Measurements from ENCODE around the gene CHTF8.

CHTF8 gene

DNA sequence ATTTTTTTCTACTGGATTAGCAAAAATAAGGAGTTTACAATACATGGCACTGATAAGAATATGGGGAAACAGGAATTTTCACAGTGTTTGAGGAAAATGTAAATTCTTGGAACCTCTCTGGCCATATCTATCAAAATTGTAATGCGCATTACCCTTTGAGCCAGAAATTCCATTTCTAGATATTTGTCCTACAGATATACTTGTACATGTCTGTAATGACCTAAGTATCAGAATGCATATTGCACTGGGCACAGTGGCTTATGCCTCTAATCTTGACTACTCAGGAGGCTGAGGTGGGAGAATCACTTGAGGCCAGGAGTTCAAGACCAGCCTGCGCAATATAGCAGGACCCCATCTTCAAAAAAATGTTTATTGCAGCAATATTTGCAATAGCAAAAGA is 52.7 kb downstream of the CHTF8 start:
- no peak for DNase-seq (ENCODE audit: low read depth)
- no peak overlapping the region for H3K4me3 ChIP-seq (ENCODE audit: low read length)
- TF ChIP-seq, protein P1, sequence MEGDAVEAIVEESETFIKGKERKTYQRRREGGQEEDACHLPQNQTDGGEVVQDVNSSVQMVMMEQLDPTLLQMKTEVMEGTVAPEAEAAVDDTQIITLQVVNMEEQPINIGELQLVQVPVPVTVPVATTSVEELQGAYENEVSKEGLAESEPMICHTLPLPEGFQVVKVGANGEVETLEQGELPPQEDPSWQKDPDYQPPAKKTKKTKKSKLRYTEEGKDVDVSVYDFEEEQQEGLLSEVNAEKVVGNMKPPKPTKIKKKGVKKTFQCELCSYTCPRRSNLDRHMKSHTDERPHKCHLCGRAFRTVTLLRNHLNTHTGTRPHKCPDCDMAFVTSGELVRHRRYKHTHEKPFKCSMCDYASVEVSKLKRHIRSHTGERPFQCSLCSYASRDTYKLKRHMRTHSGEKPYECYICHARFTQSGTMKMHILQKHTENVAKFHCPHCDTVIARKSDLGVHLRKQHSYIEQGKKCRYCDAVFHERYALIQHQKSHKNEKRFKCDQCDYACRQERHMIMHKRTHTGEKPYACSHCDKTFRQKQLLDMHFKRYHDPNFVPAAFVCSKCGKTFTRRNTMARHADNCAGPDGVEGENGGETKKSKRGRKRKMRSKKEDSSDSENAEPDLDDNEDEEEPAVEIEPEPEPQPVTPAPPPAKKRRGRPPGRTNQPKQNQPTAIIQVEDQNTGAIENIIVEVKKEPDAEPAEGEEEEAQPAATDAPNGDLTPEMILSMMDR (conservative IDR thresholded peaks at IDR 0.05; ENCODE audit: low read depth, low read length): no peak

DNA sequence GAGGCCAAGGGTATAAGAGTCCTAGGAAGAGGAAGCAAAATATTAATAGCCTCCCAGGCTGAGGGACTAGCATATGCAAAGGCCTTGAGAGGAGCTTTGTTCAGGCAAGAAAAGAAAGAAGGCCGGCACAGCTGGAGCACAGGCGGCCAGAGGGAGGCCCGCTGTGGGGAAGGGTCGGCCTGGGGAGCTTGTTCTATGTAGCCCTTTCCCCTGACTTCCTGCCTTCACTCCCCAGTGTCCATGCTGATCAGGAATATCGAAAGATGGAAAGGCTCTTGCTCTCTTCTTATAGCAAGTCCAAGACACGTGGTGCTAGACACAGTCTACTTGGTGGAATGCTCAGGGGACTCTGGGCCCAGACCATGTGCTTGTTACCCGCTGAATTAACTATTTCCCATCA is 54.3 kb downstream of the CHTF8 start:
- no peak overlapping the region for H3K4me3 ChIP-seq (ENCODE audit: low read length)
- TF ChIP-seq, protein P1 (conservative IDR thresholded peaks at IDR 0.05; ENCODE audit: low read depth, low read length): no peak
- no peak for DNase-seq (ENCODE audit: low read depth)

DNA sequence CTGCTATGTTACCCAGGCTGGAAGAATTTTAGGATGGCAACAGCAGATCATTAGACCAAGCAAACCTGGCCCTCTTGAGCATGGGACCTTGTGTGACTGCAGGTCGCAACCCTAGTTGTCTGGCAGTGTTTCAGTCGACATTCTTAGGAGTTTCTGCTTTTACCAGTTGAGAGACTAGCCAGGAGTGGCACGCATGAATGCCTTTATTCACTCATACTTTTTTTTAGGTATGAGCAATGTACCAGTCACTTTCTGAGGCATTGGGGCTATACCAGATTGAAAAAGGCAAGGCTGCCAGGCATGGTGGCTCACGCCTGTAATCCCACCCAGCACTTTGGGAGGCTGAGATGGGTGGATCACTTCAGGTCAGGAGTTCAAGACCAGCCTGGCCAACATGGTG is 55.1 kb downstream of the CHTF8 start:
- DNase-seq (ENCODE audit: low read depth): peak; percentile 86
- no peak overlapping the region for H3K4me3 ChIP-seq (ENCODE audit: low read length)
- TF ChIP-seq, protein P1 (conservative IDR thresholded peaks at IDR 0.05; ENCODE audit: low read depth, low read length): no peak

DNA sequence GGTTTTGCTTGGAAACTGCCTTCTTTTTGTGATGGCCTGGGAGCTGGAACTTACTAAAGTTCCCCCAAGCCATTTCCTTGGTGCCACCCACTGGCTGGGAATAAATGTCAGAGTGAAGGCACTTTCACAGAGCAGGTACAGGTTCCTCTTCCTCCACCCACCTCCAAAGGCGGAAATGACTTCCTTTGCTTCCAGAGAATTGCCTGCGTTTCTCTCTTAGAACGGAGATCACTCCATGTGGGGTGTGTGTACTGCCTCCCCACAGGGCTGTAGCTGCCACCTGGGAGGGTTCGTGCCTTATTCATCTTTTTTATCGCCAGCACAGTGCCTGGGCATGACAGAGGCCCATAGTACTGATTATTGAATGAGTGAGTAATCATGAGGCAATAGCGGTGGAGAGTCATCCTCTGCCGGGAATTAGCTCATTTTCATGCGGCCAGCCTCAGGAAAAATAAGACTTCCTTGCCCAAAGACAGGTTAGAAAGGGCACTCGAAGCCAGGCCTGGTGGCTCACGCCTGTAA is 59.1 kb downstream of the CHTF8 start:
- TF ChIP-seq, protein P1 (conservative IDR thresholded peaks at IDR 0.05; ENCODE audit: low read depth, low read length): no peak
- no peak overlapping the region for H3K4me3 ChIP-seq (ENCODE audit: low read length)
- peak; percentile 39 for DNase-seq (ENCODE audit: low read depth)

DNA sequence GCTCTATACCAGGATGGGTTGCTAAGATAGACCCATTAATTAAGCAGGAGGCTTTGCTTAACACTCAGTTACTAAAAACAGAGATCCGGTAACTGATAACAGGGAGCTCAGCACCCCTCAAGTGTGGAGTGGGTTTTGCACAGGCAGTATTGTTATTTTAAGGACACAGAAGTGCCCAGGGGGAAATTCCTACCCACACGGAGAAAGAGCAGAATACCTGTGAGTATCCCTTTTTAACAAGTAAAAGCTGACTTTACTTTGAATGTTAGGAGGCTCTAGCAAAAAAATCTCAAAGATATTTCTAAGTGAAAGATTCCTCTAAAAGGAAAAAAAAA is 59.8 kb downstream of the CHTF8 start:
- TF ChIP-seq, protein P1 (conservative IDR thresholded peaks at IDR 0.05; ENCODE audit: low read depth, low read length): no peak
- no peak overlapping the region for H3K4me3 ChIP-seq (ENCODE audit: low read length)
- no peak for DNase-seq (ENCODE audit: low read depth)

DNA sequence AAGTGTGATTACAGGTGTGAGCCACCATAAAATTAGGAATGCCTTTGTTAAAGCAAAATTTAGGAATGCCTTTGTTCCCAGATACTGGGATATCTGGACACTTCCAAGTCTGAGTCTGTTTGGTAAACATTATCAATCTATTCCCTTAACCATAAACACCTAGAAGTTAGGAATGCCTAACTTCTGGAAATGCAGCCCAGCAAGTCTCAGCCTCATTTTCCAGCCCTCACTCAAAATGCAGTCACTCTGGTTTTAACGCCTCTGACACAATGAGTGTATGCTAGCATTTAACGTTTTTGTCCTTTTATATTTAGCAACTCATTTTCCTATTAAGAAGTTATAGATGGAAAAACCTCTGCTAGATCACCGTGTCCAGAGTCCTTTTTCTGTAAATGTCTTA is 61.4 kb downstream of the CHTF8 start:
- TF ChIP-seq, protein P1 (conservative IDR thresholded peaks at IDR 0.05; ENCODE audit: low read depth, low read length): no peak
- DNase-seq (ENCODE audit: low read depth): no peak
- H3K4me3 ChIP-seq (ENCODE audit: low read length): no peak overlapping the region

DNA sequence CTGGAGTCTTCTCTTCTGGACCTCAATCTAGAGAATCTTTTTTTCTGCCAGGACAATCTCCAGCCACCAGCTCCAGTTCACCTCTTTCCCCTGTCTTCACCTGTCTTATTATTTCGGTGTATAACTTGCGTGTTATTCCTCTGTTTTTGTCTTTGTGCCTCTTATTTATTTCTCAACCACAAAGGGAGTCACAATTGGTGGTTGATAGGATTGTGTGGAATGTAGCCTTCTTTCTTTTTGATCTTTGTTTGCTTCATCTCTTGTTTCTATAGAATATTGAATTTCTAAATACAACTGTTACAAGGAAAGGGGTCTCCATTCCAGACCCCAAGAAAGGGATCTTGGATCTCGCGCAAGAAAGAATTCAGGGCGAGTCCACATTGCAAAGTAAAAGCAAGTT is 62.9 kb downstream of the CHTF8 start:
- no peak for DNase-seq (ENCODE audit: low read depth)
- TF ChIP-seq, protein P1 (conservative IDR thresholded peaks at IDR 0.05; ENCODE audit: low read depth, low read length): no peak
- no peak overlapping the region for H3K4me3 ChIP-seq (ENCODE audit: low read length)
